Embryonic facial prominence (tissue), 1 donor: ENCODE measurements around the gene PPARG.
"Not testable (repeated sequence)": the region's sequence is repeated elsewhere in the genome, so short reads cannot be mapped to it uniquely, and the experiment has no call there.

Experiments used
- DNase-seq: peaks from one replicate; pipeline ENCODE4 v3.0.0-alpha.2; 2016; ENCODE audit errors: extremely low spot score

The PPARG gene

DNA sequence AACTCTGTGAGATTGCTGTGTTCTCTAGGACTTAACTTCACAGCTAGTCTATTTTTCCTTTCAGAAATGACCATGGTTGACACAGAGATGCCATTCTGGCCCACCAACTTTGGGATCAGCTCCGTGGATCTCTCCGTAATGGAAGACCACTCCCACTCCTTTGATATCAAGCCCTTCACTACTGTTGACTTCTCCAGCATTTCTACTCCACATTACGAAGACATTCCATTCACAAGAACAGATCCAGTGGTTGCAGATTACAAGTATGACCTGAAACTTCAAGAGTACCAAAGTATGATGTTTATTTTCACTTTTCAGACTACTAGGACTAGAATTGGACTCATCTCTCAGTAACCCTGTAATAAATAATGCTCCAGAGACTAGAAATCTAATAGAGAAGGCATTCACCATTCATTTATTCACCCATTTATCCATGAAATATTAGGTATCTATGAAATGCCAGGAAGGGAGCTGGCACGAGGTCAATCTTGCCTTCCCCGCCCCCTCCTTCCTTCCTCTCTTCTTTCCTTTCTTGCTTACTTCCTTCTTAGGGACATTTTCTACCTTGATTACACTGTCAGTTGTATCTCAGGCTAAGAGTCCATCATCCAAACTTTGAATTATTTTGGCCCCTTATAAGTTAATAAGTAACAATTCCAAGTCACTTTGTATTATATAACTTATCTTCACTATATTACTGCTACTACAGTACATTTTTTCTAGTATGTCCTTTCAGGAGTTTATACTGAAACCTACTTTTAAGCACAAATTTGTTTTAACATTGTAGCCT lies 91.0 kb downstream of the PPARG start:
- DNase-seq: no peak

GRCh38 chr3:12380461-12380860 lies 91.6 kb downstream of the PPARG start:
- DNase-seq: no peak

DNA sequence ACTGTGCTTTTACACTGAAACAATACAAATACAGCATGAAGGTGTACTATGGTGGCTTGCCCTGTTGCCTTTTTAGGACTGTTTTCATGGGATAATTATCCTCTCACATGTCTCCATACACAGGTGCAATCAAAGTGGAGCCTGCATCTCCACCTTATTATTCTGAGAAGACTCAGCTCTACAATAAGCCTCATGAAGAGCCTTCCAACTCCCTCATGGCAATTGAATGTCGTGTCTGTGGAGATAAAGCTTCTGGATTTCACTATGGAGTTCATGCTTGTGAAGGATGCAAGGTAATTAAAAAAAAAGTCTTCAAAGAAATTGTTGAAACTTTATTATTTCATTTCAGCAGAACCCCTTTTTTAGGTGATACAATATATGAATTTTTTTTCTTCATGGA lies 92.3 kb downstream of the PPARG start:
- DNase-seq: no peak

- no peak for DNase-seq
These were observed 94.3 kb downstream of the PPARG start for GRCh38 chr3:12383218-12383617.

- DNase-seq: no peak
These were observed 95.8 kb downstream of the PPARG start for GRCh38 chr3:12384451-12385233.

GRCh38 chr3:12386514-12387291 lies 97.8 kb downstream of the PPARG start:
- not testable (repeated sequence) for DNase-seq

DNA sequence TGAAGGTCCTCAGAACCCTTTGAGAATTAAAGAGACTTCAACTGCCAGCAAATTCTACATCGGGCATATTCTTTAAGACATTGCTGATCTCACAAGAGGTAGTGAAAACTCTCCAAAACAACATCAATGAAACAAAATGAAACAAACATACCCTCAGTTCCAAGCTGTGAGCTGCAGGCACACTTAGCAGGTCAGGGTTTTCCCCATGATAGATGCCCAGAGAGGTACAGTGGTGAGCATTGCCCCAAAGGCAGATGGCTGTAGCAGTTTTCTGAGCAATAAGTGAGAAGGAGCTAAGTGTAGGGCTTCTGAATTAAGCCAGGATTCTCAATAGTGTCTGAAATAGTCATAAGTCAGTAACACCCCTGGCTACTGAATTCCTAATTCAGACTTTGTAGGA lies 99.3 kb downstream of the PPARG start:
- DNase-seq: no peak

GRCh38 chr3:12392101-12392878 lies 103.4 kb downstream of the PPARG start:
- no peak for DNase-seq

- DNase-seq: no peak
These were observed 105.0 kb downstream of the PPARG start for GRCh38 chr3:12393894-12394293.

DNA sequence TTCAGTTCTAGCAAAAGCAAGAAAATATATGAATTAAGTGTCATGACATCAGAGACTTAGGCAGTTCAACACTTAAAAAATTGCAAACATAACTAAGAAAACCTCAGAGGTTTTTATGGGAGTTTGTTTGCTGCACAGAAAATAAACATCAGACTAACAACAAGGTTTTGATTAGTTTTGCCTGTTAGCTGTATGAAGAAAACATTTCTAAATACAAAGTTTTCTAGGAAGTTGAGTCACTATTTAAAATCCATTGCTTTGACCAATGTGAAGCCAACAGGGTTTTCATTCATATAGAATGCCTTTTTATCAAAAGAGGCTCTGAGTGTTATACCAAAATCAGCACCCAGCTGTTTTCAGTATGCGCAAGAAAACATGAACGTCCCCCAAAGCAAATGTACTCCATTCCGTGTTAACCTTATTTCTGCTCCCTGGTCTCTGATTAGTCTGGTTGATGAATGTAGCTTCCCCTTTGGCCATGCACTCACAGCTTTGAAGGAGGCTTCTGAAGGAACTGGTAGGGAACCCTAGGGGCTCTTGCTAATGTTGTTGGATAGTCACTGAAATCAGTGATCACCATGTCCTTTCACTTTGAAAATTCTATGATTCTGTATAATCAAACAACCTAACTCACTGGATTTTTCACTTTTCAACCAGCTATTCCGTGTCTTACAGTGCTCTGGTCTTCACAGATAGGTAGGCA lies 105.8 kb downstream of the PPARG start:
- DNase-seq: no peak

- DNase-seq: no peak
These were observed 106.6 kb downstream of the PPARG start for GRCh38 chr3:12395349-12396012.

GRCh38 chr3:12396471-12396870 lies 107.6 kb downstream of the PPARG start:
- no peak for DNase-seq

DNA sequence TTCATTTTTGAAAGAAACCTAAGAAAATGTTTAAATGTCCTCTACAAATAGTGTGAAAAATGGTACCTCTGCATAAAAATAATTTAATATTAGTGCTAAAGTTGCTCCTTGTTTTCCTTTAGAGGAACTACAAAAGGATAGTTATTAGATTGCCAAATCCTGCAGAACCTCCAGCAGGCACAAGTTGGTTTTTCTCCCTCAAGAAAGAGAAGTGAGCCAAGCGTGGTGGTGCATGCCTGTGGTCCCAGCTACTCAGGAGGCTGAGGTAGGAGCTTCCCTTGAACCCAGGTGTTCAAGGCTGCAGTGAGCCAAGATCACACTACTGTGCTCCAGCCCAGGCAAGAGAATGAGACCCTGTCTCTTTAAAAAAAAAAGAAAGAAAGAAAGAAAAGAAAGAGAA lies 110.4 kb downstream of the PPARG start:
- no peak for DNase-seq

GRCh38 chr3:12400616-12401194 lies 111.8 kb downstream of the PPARG start:
- no peak for DNase-seq

DNA sequence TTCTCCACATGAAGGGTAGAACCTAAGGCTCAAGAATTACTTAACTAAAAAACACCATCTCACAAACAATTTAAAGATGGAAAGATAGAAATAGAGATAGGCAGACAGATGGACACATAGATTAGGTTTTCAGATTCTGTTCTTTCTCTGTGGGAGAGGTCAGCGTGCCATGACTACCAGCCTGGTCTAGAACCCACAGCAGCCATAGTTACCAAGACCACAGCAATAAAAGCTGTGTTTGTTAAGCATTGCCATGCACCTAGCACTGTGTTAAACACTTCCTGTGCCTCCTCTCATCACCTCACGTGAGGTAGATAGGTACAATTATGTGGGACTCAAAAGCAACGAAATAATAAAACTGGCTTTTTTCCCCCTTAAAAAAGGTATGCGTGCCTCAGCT lies 112.3 kb downstream of the PPARG start:
- DNase-seq: no peak

DNA sequence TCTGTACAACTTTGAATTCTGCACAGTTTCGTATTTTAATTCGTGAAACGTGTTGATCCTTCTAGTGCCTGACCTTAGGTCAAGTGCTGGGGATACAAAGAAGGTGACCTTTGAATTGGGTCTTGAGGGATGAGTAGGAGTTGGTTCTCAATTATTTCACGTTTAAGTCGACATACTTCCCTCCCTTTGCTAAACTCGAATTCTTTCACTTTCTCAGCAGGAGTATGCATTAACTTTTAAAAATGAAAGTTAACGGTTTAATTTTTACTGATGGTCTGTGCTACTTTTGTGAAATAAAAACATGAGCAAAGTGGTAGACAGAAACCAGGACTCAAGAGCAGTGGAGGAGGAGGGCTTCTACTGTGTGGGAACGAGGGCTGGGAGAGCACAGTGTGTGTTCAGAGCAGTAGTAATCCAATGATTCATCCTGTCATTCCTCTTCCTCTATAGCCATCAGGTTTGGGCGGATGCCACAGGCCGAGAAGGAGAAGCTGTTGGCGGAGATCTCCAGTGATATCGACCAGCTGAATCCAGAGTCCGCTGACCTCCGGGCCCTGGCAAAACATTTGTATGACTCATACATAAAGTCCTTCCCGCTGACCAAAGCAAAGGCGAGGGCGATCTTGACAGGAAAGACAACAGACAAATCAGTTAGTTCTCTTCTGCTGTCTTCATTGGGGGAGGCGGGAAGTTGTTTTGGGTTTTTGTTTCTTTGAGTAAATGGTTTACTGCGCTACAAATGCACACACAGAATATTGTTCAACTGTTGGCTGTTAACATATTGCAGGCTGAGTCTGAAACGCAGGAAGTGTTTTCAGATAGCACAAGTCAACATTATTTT lies 116.8 kb downstream of the PPARG start:
- no peak for DNase-seq

DNA sequence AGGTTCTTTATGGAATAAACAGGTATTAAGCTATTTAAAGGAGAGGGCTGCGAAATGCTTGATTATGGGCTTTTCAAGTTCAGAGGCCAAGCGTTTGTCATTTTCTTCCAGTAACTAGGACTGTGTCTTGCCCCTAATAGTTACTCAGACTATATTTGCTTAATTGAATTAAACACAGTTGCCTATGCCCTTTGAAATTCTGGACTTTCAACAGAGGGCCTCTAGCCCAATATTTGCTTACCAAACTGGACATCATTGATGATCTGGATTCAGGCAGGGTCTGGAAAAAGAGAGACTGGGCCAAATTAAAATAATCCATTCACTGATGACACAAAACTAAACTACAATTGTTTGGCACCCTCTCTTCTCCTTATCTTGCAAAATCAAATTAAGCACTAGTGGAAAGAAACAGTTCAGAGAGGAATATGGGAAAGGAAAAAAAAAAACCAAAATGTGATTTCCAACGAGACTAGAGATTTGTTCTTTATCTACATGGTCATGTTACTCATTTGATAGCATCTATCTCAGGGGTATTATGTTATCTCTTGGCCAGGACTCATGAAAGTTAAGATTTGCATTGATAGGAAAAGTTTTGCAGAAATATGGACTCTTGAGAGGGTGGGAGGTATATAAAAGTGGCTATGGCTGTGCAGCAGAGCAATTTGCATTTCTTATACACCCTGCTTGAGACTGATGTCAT lies 120.3 kb downstream of the PPARG start:
- DNase-seq: no peak
